ENCODE measurements around the gene NNT.
A peak's percentile ranks its signal among the peaks of the same experiment; 100 is the strongest.
"Not testable (repeated sequence)": the region's sequence is repeated elsewhere in the genome, so short reads cannot be mapped to it uniquely, and the experiment has no call there.

Gene NNT

GRCh38 chr5:43676083-43676840 lies 73.3 kb downstream of the NNT start:
- no peak for DNase-seq

- DNase-seq, result no peak
Measured at GRCh38 chr5:43677253-43677652, 74.3 kb downstream of the NNT start.

- no peak for DNase-seq
Measured at GRCh38 chr5:43679214-43679613, 76.2 kb downstream of the NNT start.

GRCh38 chr5:43680286-43680685 lies 77.3 kb downstream of the NNT start:
- peak; percentile 11 for DNase-seq

- no peak for DNase-seq
Measured at GRCh38 chr5:43683884-43684471, 81.0 kb downstream of the NNT start.

GRCh38 chr5:43685252-43685950 lies 82.4 kb downstream of the NNT start:
- no peak for DNase-seq

- no peak for DNase-seq
Measured at GRCh38 chr5:43687275-43687674, 84.3 kb downstream of the NNT start.

- no peak for DNase-seq
Measured at GRCh38 chr5:43691275-43691674, 88.3 kb downstream of the NNT start.

GRCh38 chr5:43691893-43692292 lies 88.9 kb downstream of the NNT start:
- no peak for DNase-seq

- DNase-seq, result no peak
Measured at GRCh38 chr5:43693411-43693810, 90.4 kb downstream of the NNT start.

- no peak for DNase-seq
Measured at GRCh38 chr5:43694027-43694426, 91.0 kb downstream of the NNT start.

GRCh38 chr5:43696444-43696843 lies 93.5 kb downstream of the NNT start:
- DNase-seq, result not testable (repeated sequence)

GRCh38 chr5:43699910-43700309 lies 96.9 kb downstream of the NNT start:
- no peak for DNase-seq

GRCh38 chr5:43700601-43701000 lies 97.6 kb downstream of the NNT start:
- no peak for DNase-seq

- no peak for DNase-seq
Measured at GRCh38 chr5:43701227-43701626, 98.2 kb downstream of the NNT start.

GRCh38 chr5:43702293-43702692 lies 99.3 kb downstream of the NNT start:
- no peak for DNase-seq

GRCh38 chr5:43702815-43703214 lies 99.8 kb downstream of the NNT start:
- peak; percentile 95 for DNase-seq

- DNase-seq, result no peak
Measured at GRCh38 chr5:43704243-43704642, 101.3 kb downstream of the NNT start.

GRCh38 chr5:43706576-43706975 lies 103.6 kb downstream of the NNT start:
- not testable (repeated sequence) for DNase-seq

GRCh38 chr5:43711496-43711895 lies 108.5 kb downstream of the NNT start:
- no peak for DNase-seq

GRCh38 chr5:43712081-43712480 lies 109.1 kb downstream of the NNT start:
- DNase-seq, result no peak

GRCh38 chr5:43719783-43720182 lies 116.8 kb downstream of the NNT start:
- DNase-seq, result not testable (repeated sequence)

- no peak for DNase-seq
Measured at GRCh38 chr5:43728581-43728980, 125.6 kb downstream of the NNT start.

- DNase-seq, result peak; percentile 17
Measured at GRCh38 chr5:43729846-43730478, 127.0 kb downstream of the NNT start.

Data from NCI-H2171 (cell line).